Measurements from ENCODE around the gene HMGCL. TPM values are rescaled to one million over a fixed set of nuclear protein-coding genes. Genes with fewer than 3 reads are reported as not detected.

The HMGCL gene
- total RNA-seq, 1 experiment from 2014 or later, result 30.8 TPM

DNA sequence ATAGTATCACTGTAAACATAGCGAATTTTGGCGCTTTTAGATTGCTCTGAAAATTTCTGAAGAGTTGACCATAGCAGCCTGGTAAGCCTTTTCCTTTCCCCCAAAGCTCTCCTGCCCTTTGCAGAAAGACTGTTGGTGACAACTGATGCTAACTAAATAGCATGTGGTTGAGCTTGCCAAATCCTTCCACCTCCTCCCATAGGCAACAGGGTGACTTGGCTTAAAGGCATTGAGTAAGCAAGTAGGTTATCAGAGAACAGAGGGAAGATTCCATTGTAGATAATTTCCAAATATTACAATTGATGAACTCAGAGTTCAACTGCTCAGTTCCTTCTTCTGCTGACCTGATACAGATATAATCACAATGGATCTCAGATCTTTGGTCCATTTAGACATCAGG lies 19.9 kb upstream of the HMGCL start:
- TF ChIP-seq SIN3A (IDR thresholded peaks at IDR 0.05; ENCODE audit: borderline replicate concordance, insufficient read depth, low read depth, low read length) (no peak), TCF7L2 (IDR thresholded peaks at IDR 0.05; ENCODE audit: low read depth, low read length) (no peak), POLR2AphosphoS5 (IDR thresholded peaks at IDR 0.05; ENCODE audit: low read depth, low read length) (no peak)
- TF ChIP-seq, protein P1, sequence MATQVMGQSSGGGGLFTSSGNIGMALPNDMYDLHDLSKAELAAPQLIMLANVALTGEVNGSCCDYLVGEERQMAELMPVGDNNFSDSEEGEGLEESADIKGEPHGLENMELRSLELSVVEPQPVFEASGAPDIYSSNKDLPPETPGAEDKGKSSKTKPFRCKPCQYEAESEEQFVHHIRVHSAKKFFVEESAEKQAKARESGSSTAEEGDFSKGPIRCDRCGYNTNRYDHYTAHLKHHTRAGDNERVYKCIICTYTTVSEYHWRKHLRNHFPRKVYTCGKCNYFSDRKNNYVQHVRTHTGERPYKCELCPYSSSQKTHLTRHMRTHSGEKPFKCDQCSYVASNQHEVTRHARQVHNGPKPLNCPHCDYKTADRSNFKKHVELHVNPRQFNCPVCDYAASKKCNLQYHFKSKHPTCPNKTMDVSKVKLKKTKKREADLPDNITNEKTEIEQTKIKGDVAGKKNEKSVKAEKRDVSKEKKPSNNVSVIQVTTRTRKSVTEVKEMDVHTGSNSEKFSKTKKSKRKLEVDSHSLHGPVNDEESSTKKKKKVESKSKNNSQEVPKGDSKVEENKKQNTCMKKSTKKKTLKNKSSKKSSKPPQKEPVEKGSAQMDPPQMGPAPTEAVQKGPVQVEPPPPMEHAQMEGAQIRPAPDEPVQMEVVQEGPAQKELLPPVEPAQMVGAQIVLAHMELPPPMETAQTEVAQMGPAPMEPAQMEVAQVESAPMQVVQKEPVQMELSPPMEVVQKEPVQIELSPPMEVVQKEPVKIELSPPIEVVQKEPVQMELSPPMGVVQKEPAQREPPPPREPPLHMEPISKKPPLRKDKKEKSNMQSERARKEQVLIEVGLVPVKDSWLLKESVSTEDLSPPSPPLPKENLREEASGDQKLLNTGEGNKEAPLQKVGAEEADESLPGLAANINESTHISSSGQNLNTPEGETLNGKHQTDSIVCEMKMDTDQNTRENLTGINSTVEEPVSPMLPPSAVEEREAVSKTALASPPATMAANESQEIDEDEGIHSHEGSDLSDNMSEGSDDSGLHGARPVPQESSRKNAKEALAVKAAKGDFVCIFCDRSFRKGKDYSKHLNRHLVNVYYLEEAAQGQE (IDR thresholded peaks at IDR 0.05; ENCODE audit: insufficient read depth in 1 of 2, low read depth in 2 of 2, low read length in 1 of 2), result no peak
- TF ChIP-seq, protein P2, sequence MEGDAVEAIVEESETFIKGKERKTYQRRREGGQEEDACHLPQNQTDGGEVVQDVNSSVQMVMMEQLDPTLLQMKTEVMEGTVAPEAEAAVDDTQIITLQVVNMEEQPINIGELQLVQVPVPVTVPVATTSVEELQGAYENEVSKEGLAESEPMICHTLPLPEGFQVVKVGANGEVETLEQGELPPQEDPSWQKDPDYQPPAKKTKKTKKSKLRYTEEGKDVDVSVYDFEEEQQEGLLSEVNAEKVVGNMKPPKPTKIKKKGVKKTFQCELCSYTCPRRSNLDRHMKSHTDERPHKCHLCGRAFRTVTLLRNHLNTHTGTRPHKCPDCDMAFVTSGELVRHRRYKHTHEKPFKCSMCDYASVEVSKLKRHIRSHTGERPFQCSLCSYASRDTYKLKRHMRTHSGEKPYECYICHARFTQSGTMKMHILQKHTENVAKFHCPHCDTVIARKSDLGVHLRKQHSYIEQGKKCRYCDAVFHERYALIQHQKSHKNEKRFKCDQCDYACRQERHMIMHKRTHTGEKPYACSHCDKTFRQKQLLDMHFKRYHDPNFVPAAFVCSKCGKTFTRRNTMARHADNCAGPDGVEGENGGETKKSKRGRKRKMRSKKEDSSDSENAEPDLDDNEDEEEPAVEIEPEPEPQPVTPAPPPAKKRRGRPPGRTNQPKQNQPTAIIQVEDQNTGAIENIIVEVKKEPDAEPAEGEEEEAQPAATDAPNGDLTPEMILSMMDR (IDR thresholded peaks at IDR 0.05), result no peak
- Histone ChIP-seq H3K4me3 (ENCODE audit: low read depth in 2 of 2, low read length in 2 of 2) (no peak overlapping the region), H3K27me3 (ENCODE audit: control insufficient read depth, insufficient read depth, low read length) (no peaks in the 10 kb centered on the region), H3K36me3 (ENCODE audit: control insufficient read depth, insufficient read depth, low read length) (no peaks in the 10 kb centered on the region), H3K4me1 (ENCODE audit: control insufficient read depth, insufficient read depth, low read length) (no peaks in the 10 kb centered on the region), H3K9me3 (ENCODE audit: control insufficient read depth, insufficient read depth, low read depth, low read length) (no peaks in the 10 kb centered on the region), H3K27ac (ENCODE audit: low read length) (no peak overlapping the region)
- TSS peak; percentile 80 for BruUV-seq (replicated peaks)
- POLR2A ChIA-PET, result no interaction called here
- DNase-seq (ENCODE audit: low read depth, low spot score) (no peak), ATAC-seq (no peak)
- intact Hi-C loops (cut with micrococcal nuclease; ENCODE audit: unreplicated experiment) (no loop called here), in situ Hi-C loops (cut with HindIII; ENCODE audit: low pct_unique_long_range_greater_than_20kb, low sequenced_read_pairs) (no loop called here)
- CTCF ChIA-PET, result no interaction called here

DNA sequence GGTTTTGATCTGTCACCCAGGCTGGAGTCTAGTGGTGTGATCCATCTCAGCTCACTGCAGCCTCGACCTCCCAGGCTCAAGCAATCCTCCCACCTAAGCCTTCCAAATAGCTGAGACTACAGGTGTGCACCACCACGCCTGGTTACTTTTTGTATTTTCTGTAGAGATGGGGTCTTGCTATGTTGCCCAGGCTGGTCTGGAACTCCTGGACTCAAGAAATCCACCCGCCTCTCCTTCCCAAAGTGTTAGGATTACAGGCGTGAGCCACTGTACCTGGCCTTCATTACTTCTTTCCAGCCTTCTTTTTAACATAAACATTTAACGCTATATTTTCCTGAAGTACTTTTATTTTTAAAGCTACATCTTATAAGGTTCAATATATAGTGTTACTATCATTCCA lies 18.4 kb upstream of the HMGCL start:
- DNase-seq (ENCODE audit: low read depth, low spot score) (no peak), ATAC-seq (no peak)
- ChIA-PET CTCF (no interaction called here), POLR2A (no interaction called here)
- H3K27me3 ChIP-seq (ENCODE audit: control insufficient read depth, insufficient read depth, low read length), result no peaks in the 10 kb centered on the region
- H3K36me3 ChIP-seq (ENCODE audit: control insufficient read depth, insufficient read depth, low read length), result no peaks in the 10 kb centered on the region
- BruUV-seq (replicated peaks), result no TSS peak
- H3K9me3 ChIP-seq (ENCODE audit: control insufficient read depth, insufficient read depth, low read depth, low read length), result no peaks in the 10 kb centered on the region
- no peaks in the 10 kb centered on the region for H3K4me1 ChIP-seq (ENCODE audit: control insufficient read depth, insufficient read depth, low read length)
- in situ Hi-C loops (cut with HindIII; ENCODE audit: low pct_unique_long_range_greater_than_20kb, low sequenced_read_pairs), result no loop called here
- no peak overlapping the region for H3K27ac ChIP-seq (ENCODE audit: low read length)
- no peak overlapping the region for H3K4me3 ChIP-seq (ENCODE audit: low read depth in 2 of 2, low read length in 2 of 2)
- TF ChIP-seq SIN3A (IDR thresholded peaks at IDR 0.05; ENCODE audit: borderline replicate concordance, insufficient read depth, low read depth, low read length), result no peak
- TF ChIP-seq, protein P1 (IDR thresholded peaks at IDR 0.05; ENCODE audit: insufficient read depth in 1 of 2, low read depth in 2 of 2, low read length in 1 of 2), result no peak
- no peak for TF ChIP-seq TCF7L2 (IDR thresholded peaks at IDR 0.05; ENCODE audit: low read depth, low read length)
- no peak for TF ChIP-seq POLR2AphosphoS5 (IDR thresholded peaks at IDR 0.05; ENCODE audit: low read depth, low read length)
- TF ChIP-seq, protein P2 (IDR thresholded peaks at IDR 0.05), result no peak
- intact Hi-C loops (cut with micrococcal nuclease; ENCODE audit: unreplicated experiment), result no loop called here
